GM21360 (cell line): ENCODE measurements around the gene AGTRAP.

Experiments
- ATAC-seq: cut with Tn5 transposase; IDR thresholded peaks from one replicate; pipeline ENCODE4 v1.9.1; 2021; ENCODE audit warnings: mild to moderate bottlenecking, moderate library complexity; ENCODE audit not compliant: unreplicated experiment

Gene AGTRAP

GRCh38 chr1:11795238-11795890, 59.4 kb downstream of the AGTRAP start:
- ATAC-seq = no peak

- ATAC-seq = no peak
Observed at GRCh38 chr1:11796036-11796828, 60.3 kb downstream of the AGTRAP start.

- no peak for ATAC-seq
Observed at GRCh38 chr1:11797525-11798216, 61.7 kb downstream of the AGTRAP start.

GRCh38 chr1:11799099-11799498, 63.2 kb downstream of the AGTRAP start:
- ATAC-seq = no peak

GRCh38 chr1:11799896-11800295, 64.0 kb downstream of the AGTRAP start:
- no peak for ATAC-seq

GRCh38 chr1:11800391-11800755, 64.4 kb downstream of the AGTRAP start:
- ATAC-seq = no peak
